ENCODE measurements around the gene PHOX2A. TPM values are rescaled to one million over a fixed set of nuclear protein-coding genes. Genes with fewer than 3 reads are reported as not detected.

PHOX2A gene
- total and polyA plus RNA-seq, 2 donors (not counting 1 experiment from before 2014, with no cell fraction given), result not detected

- H3K4me1 ChIP-seq (ENCODE audit: control insufficient read depth in 2 of 2, insufficient read depth in 2 of 2, low read length in 2 of 2), result peaks cover 39 to 56% of the 10 kb centered on the region in 2 donors
Observed at GRCh38 chr11:72221386-72222075, 22.4 kb downstream of the PHOX2A start.

More at GRCh38 chr11:72221386-72222075, 22.4 kb downstream of the PHOX2A start:
- no peak for TF ChIP-seq EZH2 (IDR thresholded peaks at IDR 0.05; ENCODE audit: borderline replicate concordance, insufficient read depth, low read depth, low read length, poor library complexity, severe bottlenecking)
- TF ChIP-seq, protein P1, sequence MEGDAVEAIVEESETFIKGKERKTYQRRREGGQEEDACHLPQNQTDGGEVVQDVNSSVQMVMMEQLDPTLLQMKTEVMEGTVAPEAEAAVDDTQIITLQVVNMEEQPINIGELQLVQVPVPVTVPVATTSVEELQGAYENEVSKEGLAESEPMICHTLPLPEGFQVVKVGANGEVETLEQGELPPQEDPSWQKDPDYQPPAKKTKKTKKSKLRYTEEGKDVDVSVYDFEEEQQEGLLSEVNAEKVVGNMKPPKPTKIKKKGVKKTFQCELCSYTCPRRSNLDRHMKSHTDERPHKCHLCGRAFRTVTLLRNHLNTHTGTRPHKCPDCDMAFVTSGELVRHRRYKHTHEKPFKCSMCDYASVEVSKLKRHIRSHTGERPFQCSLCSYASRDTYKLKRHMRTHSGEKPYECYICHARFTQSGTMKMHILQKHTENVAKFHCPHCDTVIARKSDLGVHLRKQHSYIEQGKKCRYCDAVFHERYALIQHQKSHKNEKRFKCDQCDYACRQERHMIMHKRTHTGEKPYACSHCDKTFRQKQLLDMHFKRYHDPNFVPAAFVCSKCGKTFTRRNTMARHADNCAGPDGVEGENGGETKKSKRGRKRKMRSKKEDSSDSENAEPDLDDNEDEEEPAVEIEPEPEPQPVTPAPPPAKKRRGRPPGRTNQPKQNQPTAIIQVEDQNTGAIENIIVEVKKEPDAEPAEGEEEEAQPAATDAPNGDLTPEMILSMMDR (IDR thresholded peaks at IDR 0.05), result no peak
- peaks cover 60% of the 10 kb centered on the region for H3K4me1 Mint-ChIP-seq
- Histone ChIP-seq H3K36me3 (replicated peaks in 1 of 2; ENCODE audit: control extremely low read depth in 1 of 2, control insufficient read depth in 1 of 2, extremely low read depth in 1 of 2, insufficient read depth in 2 of 2, low read length in 1 of 2) (no peaks in the 10 kb centered on the region), H4K20me1 (ENCODE audit: control insufficient read depth, insufficient read depth, low read length, poor library complexity, severe bottlenecking) (no peaks in the 10 kb centered on the region), H3K9me3 (ENCODE audit: control extremely low read depth in 1 of 3, control insufficient read depth in 2 of 3, insufficient read depth in 1 of 3, low read length in 2 of 3) (no peaks in the 10 kb centered on the region), H3K9ac (ENCODE audit: low read length) (peak overlapping the region; percentile 43), H2AFZ (ENCODE audit: insufficient read depth, low read depth, low read length, poor library complexity, severe bottlenecking) (peak overlapping the region; percentile 84), H3K4me3 (ENCODE audit: control extremely low read depth in 1 of 5, extremely low read depth in 1 of 5, insufficient read depth in 1 of 5, low read depth in 2 of 5, low read length in 4 of 5) (peak overlapping the region in 4 of 5 experiments; percentile 13 to 80 (median 30)), H3K27me3 (replicated peaks in 1 of 4; ENCODE audit: control extremely low read depth in 1 of 4, control insufficient read depth in 3 of 4, insufficient read depth in 4 of 4, low read length in 3 of 4) (peaks cover 0 to under 1% (median 0%) of the 10 kb centered on the region in 4 experiments), H3K4me2 (replicated peaks; ENCODE audit: low read depth, low read length, poor library complexity, severe bottlenecking) (peak overlapping the region; percentile 99), H3K27ac (ENCODE audit: low read length in 2 of 2) (peak overlapping the region; percentile 83 to 89), H3K79me2 (ENCODE audit: control insufficient read depth, insufficient read depth, low read length) (peaks cover 13% of the 10 kb centered on the region)
- intact Hi-C loops (cut with micrococcal nuclease), result loop anchor here (2.0 to 10.0 kb wide), 9 partner anchors 77 to 1761 kb away; partner anchors contain the start of genes ARAP1, ATG16L2, CLPB and FAM168A
- H3K27me3 Mint-ChIP-seq, result peaks cover 2% of the 10 kb centered on the region
- peak; percentile 55 for DNase-seq
- peak overlapping the region; percentile 96 for H3K27ac Mint-ChIP-seq
- no peak for ATAC-seq (ENCODE audit: low read depth)
- ChIA-PET CTCF (interaction anchor here (1.0 to 2.3 kb wide), 4 partner anchors 15 to 78 kb away, joined by 4 to 20 read pairs (median 9); no protein-coding TSS in a partner anchor), POLR2A (no interaction called here)
- no peaks in the 10 kb centered on the region for H3K9me3 Mint-ChIP-seq (ENCODE audit: insufficient read depth)
- 18% methylated on average over 7 of the region's 7 CpGs for WGBS (ENCODE audit: insufficient coverage)
- peak overlapping the region; percentile 93 for H3K4me3 Mint-ChIP-seq
